HG02610 (cell line): ENCODE measurements around the gene DZIP3.
"Not testable (repeated sequence)": the region's sequence is repeated elsewhere in the genome, so short reads cannot be mapped to it uniquely, and the experiment has no call there.

Experiments
- ATAC-seq: cut with Tn5 transposase; IDR thresholded peaks from one replicate; pipeline ENCODE4 v1.9.1; 2021; ENCODE audit warnings: mild to moderate bottlenecking, moderate library complexity; ENCODE audit not compliant: unreplicated experiment

DZIP3 gene

DNA sequence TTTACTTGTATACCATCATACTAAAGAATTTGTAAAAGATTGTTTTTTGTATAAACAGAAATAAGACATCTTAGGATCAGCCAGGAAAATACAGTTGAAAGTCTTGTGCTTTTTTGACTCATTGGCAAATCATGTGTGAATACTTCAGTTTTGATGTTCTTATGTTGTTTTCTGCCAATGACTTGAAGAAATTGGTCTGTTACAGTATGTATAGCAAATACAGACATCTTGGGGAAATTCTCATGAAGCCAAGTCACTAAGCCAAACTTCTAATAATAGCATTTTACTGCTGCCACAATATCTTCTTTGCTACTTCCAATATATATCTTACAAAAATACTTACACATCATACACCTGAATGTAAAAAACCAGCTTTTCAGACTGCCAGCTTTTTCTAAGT is 83.2 kb downstream of the DZIP3 start:
- no peak for ATAC-seq

DNA sequence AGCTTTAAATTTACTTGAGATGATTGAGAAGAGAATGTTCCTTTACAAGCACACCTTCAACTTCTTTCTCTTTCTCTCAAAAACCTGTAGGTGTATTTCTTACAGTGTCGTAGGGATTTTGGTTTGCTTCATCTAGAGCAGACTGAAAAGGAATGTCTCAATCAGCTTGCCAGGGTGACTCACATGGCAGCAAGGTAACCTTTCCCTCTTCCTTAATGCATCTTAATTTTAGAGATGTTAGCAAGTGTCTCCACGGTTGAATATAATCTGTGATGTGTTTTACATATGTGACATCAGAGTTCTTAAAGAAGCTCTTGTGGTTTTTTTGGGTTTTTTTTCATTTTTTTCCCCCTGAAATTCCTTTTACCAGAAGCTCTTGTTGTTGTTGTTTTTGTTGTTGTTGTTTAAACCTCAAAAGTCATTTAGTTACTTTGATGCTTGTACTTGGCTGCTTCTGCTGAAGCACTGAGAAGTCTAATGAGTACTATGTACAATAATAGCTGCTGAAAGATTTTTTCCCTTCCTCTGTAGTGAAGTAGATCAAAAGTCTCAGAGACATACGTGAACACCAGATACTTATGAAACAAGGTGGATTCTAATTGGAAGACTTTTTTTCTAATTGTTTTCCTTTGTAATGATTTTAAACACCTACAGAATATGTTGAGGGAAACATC is 84.6 kb downstream of the DZIP3 start:
- peak; percentile 83 for ATAC-seq

DNA sequence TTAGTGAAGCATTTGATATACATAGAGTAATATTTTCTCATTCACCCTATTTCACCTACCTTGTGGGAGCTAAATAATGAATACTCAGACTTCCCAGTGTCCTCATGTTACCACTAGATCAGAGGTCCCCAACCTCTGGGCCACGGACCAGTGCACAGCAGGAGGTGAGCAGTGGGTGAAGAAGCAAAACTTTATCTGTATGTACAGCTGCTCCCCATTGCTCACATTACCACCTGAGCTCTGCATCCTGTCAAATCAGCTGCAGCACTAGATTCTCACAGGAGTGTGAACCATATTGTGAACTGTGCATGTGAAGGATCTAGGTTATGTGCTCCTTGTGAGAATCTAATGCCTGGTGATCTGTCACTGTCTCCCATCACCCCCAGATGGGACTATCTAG is 88.3 kb downstream of the DZIP3 start:
- no peak for ATAC-seq

DNA sequence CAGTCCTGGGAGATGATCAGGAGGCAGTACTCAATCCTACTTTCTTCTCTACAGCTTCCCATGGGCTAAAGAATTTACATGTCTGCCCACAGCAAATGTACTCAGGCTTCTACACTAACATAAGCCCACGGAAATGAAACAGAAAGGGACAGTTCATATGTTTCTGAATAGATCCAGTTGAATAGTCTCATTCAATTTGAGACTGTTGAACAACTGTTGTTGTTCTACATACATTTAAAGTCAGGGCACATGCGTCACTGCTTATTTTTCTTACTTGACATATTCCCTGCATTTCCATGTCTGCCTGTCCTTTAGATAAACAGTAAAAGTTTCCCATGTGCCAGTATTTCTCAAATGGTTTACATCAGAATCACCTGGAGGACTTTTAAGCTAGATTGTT is 102.8 kb downstream of the DZIP3 start:
- not testable (repeated sequence) for ATAC-seq

DNA sequence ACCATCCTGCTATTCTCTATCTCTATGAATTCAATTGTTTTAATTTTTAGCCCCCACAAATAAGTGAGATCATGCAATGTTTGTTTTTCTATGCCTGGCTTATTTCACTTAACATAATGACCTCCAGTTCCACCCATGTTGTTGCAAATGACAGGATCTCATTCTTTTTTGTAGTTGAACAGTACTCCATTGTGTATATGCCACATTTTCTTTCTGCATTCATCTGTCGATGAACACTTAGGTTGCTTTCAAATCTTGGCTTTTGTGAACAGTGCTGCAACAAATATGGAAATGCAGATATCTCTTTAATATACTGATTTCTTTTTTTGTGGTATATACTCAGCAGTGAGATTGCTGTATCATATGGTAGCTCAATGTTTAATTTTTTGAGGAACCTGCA is 108.9 kb downstream of the DZIP3 start:
- no peak for ATAC-seq

DNA sequence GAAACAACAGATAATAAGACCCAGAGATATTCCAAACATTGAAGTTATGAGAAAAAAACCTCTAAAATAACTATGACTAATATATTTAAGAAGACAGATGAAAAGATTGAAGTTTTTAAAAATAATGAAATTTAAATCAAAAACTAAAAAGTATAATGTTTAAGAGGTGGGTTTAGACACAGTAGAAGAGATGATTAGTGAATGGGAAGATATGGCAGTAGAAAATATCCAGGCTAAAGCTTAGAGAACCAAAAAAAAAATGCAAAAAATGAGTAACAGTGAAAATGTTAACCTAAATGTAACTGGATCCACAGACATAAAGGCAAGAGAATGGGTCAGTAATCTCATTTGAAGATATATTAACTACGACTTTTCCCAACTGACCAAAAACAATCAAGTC is 115.5 kb downstream of the DZIP3 start:
- no peak for ATAC-seq

DNA sequence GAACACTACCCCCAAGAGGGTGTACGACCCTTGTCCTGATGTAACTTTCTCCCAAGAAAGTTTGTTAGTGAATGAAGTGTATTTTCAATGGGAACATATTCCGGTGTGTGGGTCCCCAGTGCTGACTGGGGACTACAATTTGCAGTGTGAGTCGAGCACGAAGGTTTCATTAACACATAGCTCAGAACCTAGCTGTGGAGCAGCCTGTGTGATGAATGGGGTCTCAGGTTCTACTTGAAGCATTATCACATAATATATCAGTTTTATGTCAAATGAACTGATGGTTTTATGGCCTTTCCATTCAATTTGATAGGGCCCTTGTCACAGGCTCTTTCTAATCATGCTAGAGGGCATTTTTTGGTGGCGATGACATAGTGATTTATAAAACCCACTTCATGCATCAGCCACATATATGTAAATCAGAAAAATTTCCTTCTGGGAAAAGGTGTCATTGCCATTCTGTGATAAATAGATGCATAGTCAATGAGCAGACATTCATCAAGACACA is 123.5 kb downstream of the DZIP3 start:
- no peak for ATAC-seq

DNA sequence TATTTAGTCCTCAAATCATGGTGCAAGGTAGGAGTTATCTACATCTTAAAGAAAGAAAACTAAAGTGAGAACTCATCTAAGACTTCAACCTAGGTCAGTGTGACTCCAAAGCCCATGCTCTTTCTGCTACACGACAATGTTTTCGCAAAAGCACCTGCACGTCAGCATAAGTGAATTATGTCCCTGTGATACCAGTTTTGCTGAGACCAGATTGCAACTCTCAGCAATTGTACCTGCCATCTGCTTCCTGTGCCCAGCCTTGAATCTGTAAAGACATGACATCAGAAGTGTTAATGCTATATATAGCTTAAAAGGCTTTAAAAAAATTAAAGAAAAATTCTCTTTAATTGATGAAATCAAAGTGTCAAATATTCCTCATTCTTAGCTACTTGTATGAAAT is 124.3 kb downstream of the DZIP3 start:
- ATAC-seq, result no peak

DNA sequence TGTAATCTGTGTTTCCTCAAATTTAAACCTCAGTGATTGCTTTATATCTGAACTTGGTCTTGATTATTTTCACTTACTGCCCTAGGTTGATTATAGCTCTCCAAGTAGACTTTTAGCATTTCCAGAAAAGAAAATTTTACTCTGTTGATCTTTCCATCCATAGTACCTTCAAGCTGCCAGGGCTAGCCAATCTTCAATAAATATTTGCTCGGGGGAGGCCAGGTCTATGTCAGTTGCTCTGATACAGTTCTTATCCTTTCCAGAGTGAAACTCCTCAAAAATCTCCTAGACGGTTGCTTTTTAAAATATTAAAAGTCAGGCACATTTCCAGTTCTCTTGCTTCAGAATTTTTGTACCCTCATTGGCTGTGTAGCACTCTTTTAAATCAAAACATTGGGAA is 128.9 kb downstream of the DZIP3 start:
- no peak for ATAC-seq

DNA sequence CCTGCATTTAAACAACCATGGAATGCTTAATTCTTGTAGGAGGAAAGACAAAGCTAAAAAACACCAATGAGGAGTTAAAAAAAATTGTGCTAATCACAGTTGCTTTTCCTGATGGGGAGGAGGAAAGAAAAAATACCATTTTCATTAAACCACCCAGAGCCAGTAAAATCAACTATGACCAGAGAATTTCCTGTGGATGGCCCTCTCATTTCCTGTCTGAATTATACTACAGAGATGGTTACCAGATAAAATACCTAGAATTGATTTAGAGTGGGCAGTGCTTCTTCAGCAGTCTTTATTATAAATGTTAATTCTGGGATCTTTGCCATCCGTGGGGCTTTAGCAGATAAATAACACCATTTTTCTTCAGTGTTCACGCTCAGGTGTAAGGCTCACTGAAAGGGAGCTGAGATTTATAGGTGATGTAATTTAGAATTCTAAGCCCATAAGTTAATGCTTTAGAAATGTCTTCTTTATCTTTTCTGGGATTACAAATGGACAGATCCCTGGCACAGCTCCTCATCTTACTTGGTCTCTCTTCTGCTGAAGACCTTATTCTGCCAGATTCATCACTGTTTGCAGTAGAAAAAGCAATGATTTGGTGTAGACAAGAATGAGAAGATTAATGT is 129.8 kb downstream of the DZIP3 start:
- ATAC-seq, result no peak

DNA sequence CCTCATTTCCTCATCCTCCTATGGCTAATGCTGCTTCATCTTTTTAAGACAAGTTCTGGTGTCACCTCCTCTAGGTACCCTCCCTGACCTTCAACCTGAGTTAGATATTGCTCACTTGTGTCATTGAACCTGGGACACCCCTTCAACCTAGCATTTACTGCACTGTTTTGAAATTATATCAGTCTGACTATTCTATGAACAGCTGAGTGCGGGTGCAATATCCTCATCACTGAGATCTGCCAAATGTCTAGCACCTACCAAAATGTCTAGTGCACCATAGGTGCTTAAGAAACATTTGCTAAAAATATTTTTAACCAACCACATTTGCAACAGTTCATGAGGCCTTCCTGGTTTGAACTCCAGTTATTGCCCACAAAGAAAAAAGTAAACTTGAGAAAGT is 133.2 kb downstream of the DZIP3 start:
- ATAC-seq, result no peak

DNA sequence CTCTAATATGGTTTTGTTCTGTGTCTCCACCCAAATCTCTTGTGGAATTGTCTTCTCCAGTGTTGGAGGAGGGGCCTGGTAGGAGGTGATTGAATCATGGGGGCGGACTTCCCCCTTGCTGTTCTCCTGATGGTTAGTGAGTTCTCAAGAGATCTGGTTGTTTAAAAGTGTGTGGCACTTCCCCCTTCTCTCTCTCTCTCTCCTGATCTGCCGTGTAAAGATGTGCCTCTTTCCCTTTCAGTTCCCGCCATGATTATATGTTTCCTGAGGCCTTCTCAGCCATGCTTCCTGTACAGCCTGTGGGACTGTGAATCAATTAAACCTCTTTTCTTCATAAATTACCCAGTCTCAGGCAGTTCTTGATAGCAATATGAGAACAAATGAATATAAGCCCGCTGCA is 134.6 kb downstream of the DZIP3 start:
- no peak for ATAC-seq

DNA sequence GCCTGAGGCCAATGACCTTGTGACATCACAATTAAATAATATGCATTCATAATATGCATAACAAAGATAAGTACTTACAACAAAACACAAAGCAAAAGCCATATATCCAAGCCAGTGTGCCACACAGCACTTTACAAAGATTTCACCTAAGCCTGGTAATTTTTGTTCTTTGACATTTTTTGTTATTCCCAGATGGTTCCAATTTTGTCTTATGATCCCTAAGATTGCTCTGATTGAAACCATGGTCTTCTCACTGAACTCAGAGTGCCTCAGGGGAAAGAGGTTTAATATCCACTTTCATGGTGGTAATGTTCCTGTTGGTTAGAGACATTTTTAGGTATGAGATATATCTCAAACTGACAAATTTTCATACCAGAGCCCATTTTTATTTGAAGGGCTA is 138.6 kb downstream of the DZIP3 start:
- no peak for ATAC-seq

DNA sequence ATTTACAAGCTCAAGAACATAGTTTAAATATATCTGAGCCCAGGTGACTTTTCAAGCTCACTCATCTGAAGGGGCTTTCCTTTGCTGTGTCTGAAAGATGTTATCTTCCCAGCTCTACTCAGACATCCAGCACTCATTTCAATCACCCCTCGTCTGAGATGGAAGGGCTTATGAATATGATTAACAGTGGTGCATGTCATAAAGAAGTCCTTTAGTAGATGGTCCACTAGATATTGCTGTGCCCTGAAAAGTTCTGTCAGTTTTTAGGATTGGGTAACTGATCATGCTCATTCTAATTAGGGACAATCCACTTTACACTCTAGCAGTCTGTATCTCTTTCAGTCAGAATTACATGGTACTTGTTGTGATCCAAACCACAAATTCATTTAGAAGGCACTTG is 139.4 kb downstream of the DZIP3 start:
- peak; percentile 36 for ATAC-seq

DNA sequence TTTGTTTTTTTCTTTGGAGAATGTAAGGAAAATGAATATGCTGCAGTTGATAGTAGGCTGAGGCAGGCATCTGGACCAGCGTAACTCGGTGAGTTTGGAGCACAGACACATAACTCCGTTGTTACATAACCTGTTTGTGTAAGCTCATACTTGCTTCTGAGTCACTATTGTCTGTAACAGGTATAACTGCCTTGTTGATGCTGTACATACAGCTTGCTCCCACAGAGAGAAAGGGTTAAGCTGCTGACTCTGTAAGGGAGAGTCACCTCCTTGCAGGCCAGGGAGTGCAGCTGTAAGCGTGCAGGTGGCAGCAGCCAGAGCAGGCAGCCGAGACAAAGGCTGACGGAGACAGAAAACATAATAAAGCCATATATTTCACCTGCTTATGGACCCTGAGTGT is 147.3 kb downstream of the DZIP3 start:
- ATAC-seq, result no peak

DNA sequence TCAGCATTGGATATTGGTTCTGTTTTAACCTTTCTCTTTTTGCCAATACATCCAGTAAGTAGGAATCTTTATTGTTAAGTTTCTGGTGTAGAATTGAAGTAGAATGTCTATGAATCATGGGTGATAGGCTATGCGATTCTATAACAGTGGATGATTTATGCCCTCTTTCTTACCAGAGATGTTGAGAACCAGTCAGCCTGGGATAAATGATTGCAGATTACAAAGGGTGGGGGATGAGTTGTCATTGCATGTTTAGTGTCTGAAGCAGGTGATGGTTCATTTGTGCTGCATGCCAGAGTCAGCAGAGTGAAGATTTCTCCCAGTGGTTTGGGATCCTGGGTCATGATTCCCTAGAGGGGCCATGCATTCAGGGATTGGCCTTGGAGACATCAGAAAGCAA is 153.4 kb downstream of the DZIP3 start:
- ATAC-seq, result no peak
